Duodenal mucosa (tissue), 2 donors: ENCODE results near the gene PREPL.

Source experiments
- H3K27ac ChIP-seq: one replicate; pipeline ENCODE4 v1.7.0; 2013; ENCODE audit warnings: low read depth, low read length
- H3K27me3 ChIP-seq, 2 donors: one replicate each; pipeline ENCODE4 v1.7.0; 2013; ENCODE audit warnings: low read length in 2 of 2, control low read depth in 1 of 2; ENCODE audit not compliant: insufficient read depth in 2 of 2, control insufficient read depth in 1 of 2
- H3K36me3 ChIP-seq, 2 donors: one replicate each; pipeline ENCODE4 v1.7.0; 2013; ENCODE audit warnings: low read length in 2 of 2, control low read depth in 1 of 2; ENCODE audit not compliant: insufficient read depth in 2 of 2, control insufficient read depth in 1 of 2
- H3K4me1 ChIP-seq, 2 donors: one replicate each; pipeline ENCODE4 v1.7.0; 2013; ENCODE audit warnings: low read length in 2 of 2, control low read depth in 1 of 2; ENCODE audit not compliant: insufficient read depth in 2 of 2, control insufficient read depth in 1 of 2
- H3K4me3 ChIP-seq, 2 donors: one replicate each; pipeline ENCODE4 v1.7.0; 2013; ENCODE audit warnings: low read length in 2 of 2, low read depth in 1 of 2
- H3K9ac ChIP-seq, 2 donors: one replicate each; pipeline ENCODE4 v1.7.0; 2013; ENCODE audit warnings: low read length in 2 of 2, low read depth in 1 of 2
- H3K9me3 ChIP-seq, 2 donors: one replicate each; pipeline ENCODE4 v1.7.0; 2013; ENCODE audit warnings: low read length in 2 of 2, control low read depth in 1 of 2; ENCODE audit not compliant: control insufficient read depth in 1 of 2

The PREPL gene

GRCh38 chr2:44269831-44270230 is 91.5 kb downstream of the PREPL start:
- peaks cover 6 to 10% of the 10 kb centered on the region in 2 donors for H3K4me1 ChIP-seq
- no peak overlapping the region for H3K4me3 ChIP-seq
- no peaks in the 10 kb centered on the region for H3K36me3 ChIP-seq
- H3K9me3 ChIP-seq: no peaks in the 10 kb centered on the region
- H3K27ac ChIP-seq: no peak overlapping the region
- no peak overlapping the region for H3K9ac ChIP-seq
- H3K27me3 ChIP-seq: no peaks in the 10 kb centered on the region

GRCh38 chr2:44267796-44268648 is 93.3 kb downstream of the PREPL start:
- Histone ChIP-seq H3K4me3 (no peak overlapping the region), H3K9ac (no peak overlapping the region)

More at GRCh38 chr2:44267796-44268648, 93.3 kb downstream of the PREPL start:
- no peaks in the 10 kb centered on the region for H3K36me3 ChIP-seq
- H3K27ac ChIP-seq: no peak overlapping the region
- peaks cover 6 to 10% of the 10 kb centered on the region in 2 donors for H3K4me1 ChIP-seq
- H3K9me3 ChIP-seq: no peaks in the 10 kb centered on the region
- H3K27me3 ChIP-seq: no peaks in the 10 kb centered on the region
